ENCODE data around the gene NNMT.

NNMT gene

DNA sequence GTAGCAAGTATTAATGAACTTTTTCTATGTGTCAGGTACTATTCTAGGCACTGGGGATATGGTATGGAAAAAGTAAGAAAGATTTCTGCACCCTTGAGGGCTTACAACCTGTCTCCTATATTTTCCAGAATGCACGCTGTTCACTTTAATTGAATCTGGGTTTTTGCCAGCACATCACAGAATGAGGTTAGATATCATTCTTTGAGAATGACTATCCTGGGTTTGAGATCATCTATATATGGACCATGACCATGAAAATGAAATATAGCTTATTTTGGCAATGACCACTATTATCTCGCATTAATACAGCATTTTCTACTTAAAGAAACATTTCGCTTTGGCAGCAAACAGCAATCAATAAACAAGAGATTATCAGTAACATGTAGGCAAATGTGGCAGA is 57.2 kb downstream of the NNMT start:
- no peak for DNase-seq

DNA sequence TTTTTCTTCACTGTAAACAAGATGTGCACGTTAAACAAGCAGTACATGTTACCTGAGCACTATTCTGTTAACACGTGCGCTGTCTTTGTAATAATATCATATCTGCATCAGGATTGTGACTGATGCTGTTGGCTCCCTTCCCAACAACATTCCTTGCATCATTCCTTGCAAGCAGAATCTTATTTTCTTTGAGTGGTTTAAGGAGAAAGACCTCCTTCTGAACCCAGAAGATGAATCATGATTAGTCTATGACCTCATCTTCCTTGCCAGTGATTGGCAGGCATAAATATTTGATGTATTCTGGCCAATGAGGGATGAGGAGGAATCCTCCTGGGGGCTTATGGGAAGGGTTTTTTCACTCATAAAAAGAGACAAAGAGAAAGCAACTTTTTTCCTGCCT is 57.9 kb downstream of the NNMT start:
- no peak for DNase-seq

DNA sequence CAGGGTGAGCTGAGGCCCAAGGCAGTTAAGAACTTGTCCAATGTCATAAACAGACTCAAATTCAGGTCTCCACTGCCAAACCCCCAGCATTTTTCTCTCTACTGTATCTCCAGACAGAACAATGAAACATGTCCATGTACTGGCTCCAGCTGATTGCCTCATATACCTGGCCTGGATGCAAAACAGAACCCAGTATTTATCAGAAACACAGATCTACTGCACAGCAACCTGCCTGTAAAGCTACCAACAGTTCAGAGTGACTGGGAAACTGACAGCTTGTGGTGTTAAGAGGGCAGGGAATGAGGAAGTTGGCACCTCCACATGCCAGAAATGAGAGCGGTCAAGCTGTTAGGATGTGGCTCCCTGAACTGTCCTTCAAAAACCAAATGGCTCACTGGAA is 62.5 kb downstream of the NNMT start:
- no peak for DNase-seq

DNA sequence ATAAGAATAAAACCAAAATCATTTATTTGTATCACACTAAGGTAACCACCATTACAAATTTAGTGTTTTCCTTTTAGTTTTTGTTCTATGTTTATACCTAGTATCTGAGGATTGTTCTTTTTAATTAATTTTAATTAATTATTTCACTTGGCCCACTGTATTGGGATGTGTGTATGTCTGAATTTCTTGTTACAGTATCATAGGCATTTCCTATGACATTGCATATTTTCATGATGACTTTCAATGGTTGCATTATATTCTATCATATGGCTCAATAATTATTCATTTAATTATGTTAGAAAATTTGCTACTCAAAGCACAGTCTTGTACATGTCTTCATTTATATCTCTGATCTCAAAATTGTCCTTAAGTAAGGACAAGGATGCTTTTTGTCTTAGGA is 63.1 kb downstream of the NNMT start:
- DNase-seq = no peak

DNA sequence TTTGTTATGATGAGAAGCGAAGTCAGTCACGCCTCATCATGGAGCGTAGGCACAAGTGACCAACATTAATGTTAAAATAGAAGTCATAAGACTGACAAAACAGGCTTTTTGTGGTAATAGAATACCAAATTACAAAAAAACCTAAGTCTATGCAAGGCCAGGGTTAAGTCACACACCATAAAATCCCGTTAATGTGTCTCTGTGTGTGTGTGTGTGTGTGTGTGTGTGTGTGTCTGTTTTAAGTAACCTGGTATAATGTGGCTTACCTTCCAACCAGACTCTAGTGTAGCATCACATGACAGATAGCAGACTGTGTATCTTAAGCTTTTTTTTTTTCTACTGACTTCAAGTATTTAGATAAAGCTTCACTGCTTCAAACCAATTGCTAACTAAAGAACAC is 66.1 kb downstream of the NNMT start:
- DNase-seq = no peak

DNA sequence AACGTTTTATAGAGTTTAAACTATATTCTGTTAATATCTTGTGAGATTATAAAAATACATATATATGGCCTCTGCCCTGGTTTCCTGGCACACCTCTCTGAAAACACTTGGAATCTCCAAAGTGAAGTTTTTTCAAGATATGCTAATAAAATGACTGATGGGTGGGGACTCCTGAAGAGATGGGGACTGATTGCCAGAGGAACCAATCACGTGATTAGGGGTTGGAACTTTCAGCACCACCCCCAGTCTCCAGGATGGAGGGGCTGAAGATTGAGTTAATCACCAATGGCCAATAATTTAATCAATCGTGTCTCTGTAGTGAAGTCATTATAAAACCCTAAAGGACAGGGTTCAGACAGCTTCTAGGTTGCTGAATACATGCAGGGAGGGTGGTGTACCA is 66.8 kb downstream of the NNMT start:
- DNase-seq = no peak

Measured in activated CD4-positive, alpha-beta T cell treated with anti-CD3 and anti-CD28 coated beads, Interleukin-2, amount 50 U/mL, for 1 hour (primary cell).